Prostate gland (tissue), 2 donors: ENCODE measurements around the gene DENND1B. TPM values are rescaled to one million over a fixed set of nuclear protein-coding genes. Genes with fewer than 3 reads are reported as not detected.

Experiments used
- DNase-seq: peaks from one replicate; pipeline ENCODE4 v3.0.0-alpha.2; 2019; ENCODE audit warnings: low spot score
- H3K27ac ChIP-seq, 2 donors: fragments of 200-600 bp; sonication (generic); 2 replicates each; pipeline ENCODE4 v1.5.1; 2017 to 2019
- H3K27me3 ChIP-seq: fragments of 200-600 bp; sonication (generic); replicated peaks from 2 replicates; pipeline ENCODE4 v1.5.1; 2019; ENCODE audit not compliant: insufficient read depth
- H3K36me3 ChIP-seq, 2 donors: fragments of 200-600 bp; sonication (generic); 1 replicate in 1 of 2; 2 replicates in 1 of 2; pipeline versions ENCODE4 v1.5.1 to v1.8.1; 2017 to 2019
- H3K4me1 ChIP-seq: fragments of 200-600 bp; sonication (generic); replicated peaks from 2 replicates; pipeline ENCODE4 v1.5.1; 2019
- H3K4me3 ChIP-seq, 2 donors: fragments of 200-600 bp; sonication (generic); 2 replicates each; pipeline ENCODE4 v1.5.1; 2017 to 2019
- H3K9me3 ChIP-seq: fragments of 200-600 bp; sonication (generic); 2 replicates; pipeline ENCODE4 v1.5.1; 2017
- POLR2A ChIP-seq: fragments of 450-650 bp; IDR thresholded peaks from one replicate; pipeline ENCODE4 v1.6.1; 2016; ENCODE audit warnings: antibody characterized with exemption, mild to moderate bottlenecking
- POLR2AphosphoS5 ChIP-seq: sonication (generic); formaldehyde crosslinking; IDR thresholded peaks from one replicate; pipeline ENCODE4 v1.6.1; 2017; ENCODE audit warnings: antibody characterized with exemption
- WGBS: methylation state at CpG from one replicate; pipeline ENCODE4 v1.1.5; 2018; 5-methylcytosine and 5-hydroxymethylcytosine counted together
- intact Hi-C: fragments of 100-400 bp; cut with DNase I; formaldehyde crosslinking; loops from one replicate; pipeline ENCODE4 v1.14.2; 2022
- total RNA-seq, 2 donors: library from RNA; depleted of rRNA; stranded (reverse); fragments of >200 nt; gene quantifications; one replicate each; pipeline ENCODE4 v1.1.0, GENCODE V29; 2016
- TF ChIP-seq, protein P1 (sequence below), 4 experiments: fragments of 200-600 bp in 2 of 4; fragments of 450-650 bp in 2 of 4; sonication (generic) in 2 of 4; IDR thresholded peaks; 1 replicate in 3 of 4; 2 replicates in 1 of 4; pipeline ENCODE4 v1.5.1; 2016 to 2019; ENCODE audit warnings: antibody characterized with exemption in 4 of 4, mild to moderate bottlenecking in 2 of 4, moderate library complexity in 2 of 4

The DENND1B gene
- total RNA-seq, 2 donors from 2014 or later, result 13.5 to 14.1 TPM

DNA sequence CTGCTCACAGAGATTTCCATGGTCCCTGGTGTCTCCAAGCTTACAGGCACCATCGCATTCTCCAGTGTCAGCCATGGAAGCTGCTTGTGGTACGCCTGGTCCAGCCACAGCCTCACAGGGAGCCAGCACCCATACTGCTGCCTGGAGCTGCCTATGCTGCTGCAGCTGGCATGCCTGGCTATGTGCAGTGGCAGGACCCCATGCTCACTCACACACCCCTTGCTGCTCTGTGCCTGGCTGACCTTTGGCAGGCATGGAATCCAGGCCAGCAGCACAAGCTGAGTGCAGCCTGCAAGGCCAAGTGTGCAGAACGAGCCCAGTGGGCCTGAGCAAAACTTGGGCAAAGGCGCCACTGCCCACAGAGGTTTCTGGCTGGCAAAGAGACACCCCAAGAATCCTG lies 26.4 kb upstream of the DENND1B start:
- intact Hi-C loops, result no loop called here
- H3K4me1 ChIP-seq, result no peaks in the 10 kb centered on the region
- no peaks in the 10 kb centered on the region for H3K36me3 ChIP-seq
- DNase-seq, result no peak
- no peak for TF ChIP-seq POLR2AphosphoS5
- TF ChIP-seq, protein P1, sequence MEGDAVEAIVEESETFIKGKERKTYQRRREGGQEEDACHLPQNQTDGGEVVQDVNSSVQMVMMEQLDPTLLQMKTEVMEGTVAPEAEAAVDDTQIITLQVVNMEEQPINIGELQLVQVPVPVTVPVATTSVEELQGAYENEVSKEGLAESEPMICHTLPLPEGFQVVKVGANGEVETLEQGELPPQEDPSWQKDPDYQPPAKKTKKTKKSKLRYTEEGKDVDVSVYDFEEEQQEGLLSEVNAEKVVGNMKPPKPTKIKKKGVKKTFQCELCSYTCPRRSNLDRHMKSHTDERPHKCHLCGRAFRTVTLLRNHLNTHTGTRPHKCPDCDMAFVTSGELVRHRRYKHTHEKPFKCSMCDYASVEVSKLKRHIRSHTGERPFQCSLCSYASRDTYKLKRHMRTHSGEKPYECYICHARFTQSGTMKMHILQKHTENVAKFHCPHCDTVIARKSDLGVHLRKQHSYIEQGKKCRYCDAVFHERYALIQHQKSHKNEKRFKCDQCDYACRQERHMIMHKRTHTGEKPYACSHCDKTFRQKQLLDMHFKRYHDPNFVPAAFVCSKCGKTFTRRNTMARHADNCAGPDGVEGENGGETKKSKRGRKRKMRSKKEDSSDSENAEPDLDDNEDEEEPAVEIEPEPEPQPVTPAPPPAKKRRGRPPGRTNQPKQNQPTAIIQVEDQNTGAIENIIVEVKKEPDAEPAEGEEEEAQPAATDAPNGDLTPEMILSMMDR (IDR thresholded peaks at IDR 0.05), result no peak
- TF ChIP-seq POLR2A, result no peak
- WGBS, result 95% methylated on average over 4 of the region's 4 CpGs
- H3K27ac ChIP-seq, result no peak overlapping the region
- H3K4me3 ChIP-seq, result no peak overlapping the region
- H3K9me3 ChIP-seq, result no peaks in the 10 kb centered on the region
- H3K27me3 ChIP-seq, result no peaks in the 10 kb centered on the region

- Histone ChIP-seq H3K4me1 (no peaks in the 10 kb centered on the region), H3K27ac (no peak overlapping the region), H3K4me3 (no peak overlapping the region), H3K9me3 (no peaks in the 10 kb centered on the region), H3K36me3 (no peaks in the 10 kb centered on the region), H3K27me3 (no peaks in the 10 kb centered on the region)
- TF ChIP-seq, protein P1 (IDR thresholded peaks at IDR 0.05), result no peak
- TF ChIP-seq POLR2AphosphoS5, result no peak
- TF ChIP-seq POLR2A, result no peak
- intact Hi-C loops, result no loop called here
- DNase-seq, result no peak
- WGBS, result 73% methylated on average over 1 of the region's 1 CpG
Observed at GRCh38 chr1:197801111-197801482, 25.8 kb upstream of the DENND1B start.

GRCh38 chr1:197800379-197801110 lies 25.3 kb upstream of the DENND1B start:
- no peak for DNase-seq
- Histone ChIP-seq H3K27ac (no peak overlapping the region), H3K27me3 (no peaks in the 10 kb centered on the region), H3K4me3 (no peak overlapping the region), H3K9me3 (no peaks in the 10 kb centered on the region), H3K4me1 (no peaks in the 10 kb centered on the region), H3K36me3 (no peaks in the 10 kb centered on the region)
- TF ChIP-seq POLR2A, result no peak
- TF ChIP-seq, protein P1 (IDR thresholded peaks at IDR 0.05), result no peak
- TF ChIP-seq POLR2AphosphoS5, result no peak
- WGBS, result 89% methylated on average over 6 of the region's 6 CpGs
- intact Hi-C loops, result no loop called here

GRCh38 chr1:197799271-197799670 lies 24.0 kb upstream of the DENND1B start:
- Histone ChIP-seq H3K4me3 (no peak overlapping the region), H3K36me3 (no peaks in the 10 kb centered on the region), H3K9me3 (no peaks in the 10 kb centered on the region), H3K27me3 (no peaks in the 10 kb centered on the region), H3K4me1 (no peaks in the 10 kb centered on the region), H3K27ac (no peak overlapping the region)
- TF ChIP-seq POLR2AphosphoS5, result no peak
- no peak for TF ChIP-seq POLR2A
- TF ChIP-seq, protein P1 (IDR thresholded peaks at IDR 0.05), result no peak
- no peak for DNase-seq
- intact Hi-C loops, result no loop called here

- 79% methylated on average over 1 of the region's 1 CpG for WGBS
- Histone ChIP-seq H3K4me3 (no peak overlapping the region), H3K27me3 (no peaks in the 10 kb centered on the region), H3K4me1 (no peaks in the 10 kb centered on the region), H3K9me3 (no peaks in the 10 kb centered on the region), H3K36me3 (no peaks in the 10 kb centered on the region), H3K27ac (no peak overlapping the region)
- TF ChIP-seq, protein P1 (IDR thresholded peaks at IDR 0.05), result no peak
- no peak for TF ChIP-seq POLR2A
- TF ChIP-seq POLR2AphosphoS5, result no peak
- DNase-seq, result no peak
- intact Hi-C loops, result no loop called here
Observed at GRCh38 chr1:197798492-197798891, 23.2 kb upstream of the DENND1B start.
